Activated T-helper 17 cell treated with anti-CD3 and anti-CD28 coated beads, Interleukin-2, amount 50 U/mL, for 72 hours (primary cell): Measurements from ENCODE around the gene N4BP2. TPM values are rescaled to one million over a fixed set of nuclear protein-coding genes. Genes with fewer than 3 reads are reported as not detected.

Experiments
- ATAC-seq: fragments of 150-1000 bp; cut with Tn5 transposase; replicated peaks from 2 replicates; pipeline ENCODE4 v1.10.0; 2021; ENCODE audit warnings: mild to moderate bottlenecking, moderate library complexity
- H3K27ac Mint-ChIP-seq: one replicate; pipeline ENCODE4 v1.8.0; 2022; ENCODE audit warnings: mixed read lengths
- H3K27me3 Mint-ChIP-seq: one replicate; pipeline ENCODE4 v1.8.0; 2022; ENCODE audit warnings: mixed read lengths
- H3K36me3 Mint-ChIP-seq: one replicate; pipeline ENCODE4 v1.8.0; 2022; ENCODE audit warnings: low read depth, mild to moderate bottlenecking, mixed read lengths
- H3K4me1 Mint-ChIP-seq: one replicate; pipeline ENCODE4 v1.8.0; 2022; ENCODE audit warnings: mixed read lengths
- H3K4me3 Mint-ChIP-seq: one replicate; pipeline ENCODE4 v1.8.0; 2022; ENCODE audit warnings: mild to moderate bottlenecking, mixed read lengths
- H3K9me3 Mint-ChIP-seq: one replicate; pipeline ENCODE4 v1.8.0; 2022; ENCODE audit warnings: mixed read lengths
- total RNA-seq, 2 donors: library from RNA; stranded (reverse); gene quantifications; one replicate each; pipeline ENCODE4 v1.2.3, GENCODE V29; 2022

Gene N4BP2
- total RNA-seq, 2 donors from 2014 or later: 11.8 to 17.6 TPM

GRCh38 chr4:40152637-40153036 lies 96.0 kb downstream of the N4BP2 start:
- Mint-ChIP-seq H3K27me3 (no peaks in the 10 kb centered on the region), H3K36me3 (peaks cover 23% of the 10 kb centered on the region), H3K4me3 (peak overlapping the region; percentile 33), H3K4me1 (peaks cover 12% of the 10 kb centered on the region), H3K9me3 (peaks cover 7% of the 10 kb centered on the region), H3K27ac (peak overlapping the region; percentile 15)
- ATAC-seq: no peak

DNA sequence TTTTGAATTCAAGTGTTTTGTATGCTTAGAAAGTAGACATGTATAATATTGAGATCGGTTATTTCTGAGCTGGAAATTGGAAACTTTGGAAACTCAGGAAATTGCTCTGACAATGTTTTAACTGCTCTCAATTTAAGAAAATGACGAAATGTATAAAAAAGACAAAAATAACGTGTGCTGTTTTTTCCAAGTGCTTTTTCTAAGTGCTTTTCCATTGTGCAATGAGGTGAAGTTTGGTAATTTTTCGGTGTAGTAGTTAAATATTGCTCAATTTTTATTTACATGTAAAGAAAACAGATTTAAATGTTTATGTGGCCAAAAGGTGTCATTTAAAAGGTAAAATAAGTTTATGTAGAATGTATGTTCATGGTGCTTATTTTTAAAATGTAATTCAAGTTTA lies 100.8 kb downstream of the N4BP2 start:
- Mint-ChIP-seq H3K27ac (no peak overlapping the region), H3K9me3 (no peaks in the 10 kb centered on the region), H3K4me3 (no peak overlapping the region), H3K36me3 (peaks cover 18% of the 10 kb centered on the region), H3K4me1 (no peaks in the 10 kb centered on the region), H3K27me3 (no peaks in the 10 kb centered on the region)
- ATAC-seq: no peak

DNA sequence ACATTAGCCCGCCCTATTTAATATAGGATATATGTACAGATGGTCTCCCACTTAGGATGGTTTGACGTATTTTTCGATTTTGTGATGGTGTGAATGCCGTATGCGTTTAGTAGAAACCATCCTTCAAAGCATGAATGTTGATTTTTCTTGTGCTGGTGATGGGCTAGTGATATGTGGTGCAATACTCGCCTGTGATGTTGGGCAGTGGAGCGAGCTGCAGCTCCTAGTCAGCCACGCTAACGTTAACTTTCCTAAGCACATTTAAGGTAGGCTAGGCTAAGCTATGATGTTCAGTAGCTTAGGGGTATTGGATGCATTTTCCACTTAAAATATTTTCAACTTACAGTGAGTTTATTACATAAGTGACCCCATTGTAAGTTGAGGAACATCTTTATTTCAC lies 103.6 kb downstream of the N4BP2 start:
- Mint-ChIP-seq H3K36me3 (peaks cover 12% of the 10 kb centered on the region), H3K4me3 (no peak overlapping the region), H3K9me3 (no peaks in the 10 kb centered on the region), H3K27ac (no peak overlapping the region), H3K4me1 (no peaks in the 10 kb centered on the region), H3K27me3 (no peaks in the 10 kb centered on the region)
- no peak for ATAC-seq

DNA sequence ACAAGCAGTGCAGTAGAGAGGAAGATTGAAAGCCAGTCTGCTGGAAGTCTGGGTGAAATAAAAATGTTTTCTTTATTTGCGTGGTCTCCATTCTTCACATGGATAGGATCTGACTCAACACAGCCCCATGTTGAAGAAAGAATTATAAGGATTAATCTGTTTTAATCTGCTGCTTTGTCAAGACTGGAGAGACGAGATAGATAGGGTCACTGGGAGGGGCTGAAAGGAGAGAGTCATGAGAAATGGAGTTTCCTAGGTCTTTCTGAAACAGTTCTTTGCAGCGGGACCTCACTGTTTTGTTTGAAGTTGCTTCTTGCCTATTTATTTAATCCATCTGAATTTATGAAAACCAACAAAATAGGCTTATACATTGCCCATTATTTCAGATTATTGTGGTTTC lies 107.8 kb downstream of the N4BP2 start:
- no peak overlapping the region for H3K4me3 Mint-ChIP-seq
- peaks cover 22% of the 10 kb centered on the region for H3K36me3 Mint-ChIP-seq
- no peaks in the 10 kb centered on the region for H3K27me3 Mint-ChIP-seq
- H3K27ac Mint-ChIP-seq: no peak overlapping the region
- H3K4me1 Mint-ChIP-seq: no peaks in the 10 kb centered on the region
- ATAC-seq: no peak
- peaks cover 3% of the 10 kb centered on the region for H3K9me3 Mint-ChIP-seq

DNA sequence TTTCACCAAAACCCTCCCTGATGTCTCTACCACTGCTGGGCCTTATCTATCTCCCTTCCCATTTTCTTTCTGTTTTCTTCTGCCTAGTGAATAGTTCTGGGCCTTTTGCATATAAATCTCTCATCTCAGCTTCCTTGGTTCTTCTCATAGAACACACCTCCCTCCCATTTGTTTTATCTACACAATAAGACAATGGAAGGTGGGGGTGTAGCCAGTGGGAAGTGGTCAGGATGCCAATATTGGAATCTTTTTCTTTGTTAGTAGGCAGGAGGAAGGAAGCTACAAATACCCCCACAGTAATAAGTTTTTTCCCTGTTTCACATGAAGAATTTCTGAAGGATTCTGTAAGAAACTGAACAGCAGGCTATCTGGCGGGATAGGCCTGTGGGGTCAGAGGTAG lies 109.3 kb downstream of the N4BP2 start:
- Mint-ChIP-seq H3K27ac (no peak overlapping the region), H3K9me3 (peaks cover 3% of the 10 kb centered on the region), H3K36me3 (peaks cover 15% of the 10 kb centered on the region), H3K4me3 (no peak overlapping the region), H3K27me3 (no peaks in the 10 kb centered on the region), H3K4me1 (no peaks in the 10 kb centered on the region)
- ATAC-seq: no peak

- Mint-ChIP-seq H3K4me1 (peaks cover 3% of the 10 kb centered on the region), H3K27ac (no peak overlapping the region), H3K36me3 (peaks cover 10% of the 10 kb centered on the region), H3K27me3 (no peaks in the 10 kb centered on the region), H3K9me3 (peaks cover 3% of the 10 kb centered on the region), H3K4me3 (no peak overlapping the region)
- ATAC-seq: no peak
Measured at GRCh38 chr4:40168070-40168469, 111.4 kb downstream of the N4BP2 start.

DNA sequence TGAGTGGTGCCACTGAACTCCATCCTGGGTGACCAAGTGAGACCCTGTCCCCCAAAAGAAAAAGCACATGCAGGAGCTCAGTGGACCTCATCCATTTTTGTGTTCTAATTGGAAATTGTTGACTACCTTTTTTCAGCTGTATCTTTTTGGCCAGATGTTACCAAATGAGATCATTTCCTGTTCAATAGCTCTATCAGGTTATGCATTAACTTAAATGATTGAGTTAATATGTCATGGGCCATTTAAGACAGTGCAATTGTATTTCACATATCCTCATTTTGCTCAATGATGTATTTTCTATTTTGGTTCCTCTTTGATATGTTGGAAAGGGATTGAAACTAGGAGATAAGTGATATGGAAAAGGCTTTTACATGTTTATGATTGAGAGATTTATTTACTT lies 113.9 kb downstream of the N4BP2 start:
- H3K27ac Mint-ChIP-seq: no peak overlapping the region
- no peak overlapping the region for H3K4me3 Mint-ChIP-seq
- H3K27me3 Mint-ChIP-seq: no peaks in the 10 kb centered on the region
- ATAC-seq: no peak
- peaks cover 9% of the 10 kb centered on the region for H3K4me1 Mint-ChIP-seq
- H3K9me3 Mint-ChIP-seq: peaks cover 3% of the 10 kb centered on the region
- H3K36me3 Mint-ChIP-seq: peaks cover 10% of the 10 kb centered on the region

DNA sequence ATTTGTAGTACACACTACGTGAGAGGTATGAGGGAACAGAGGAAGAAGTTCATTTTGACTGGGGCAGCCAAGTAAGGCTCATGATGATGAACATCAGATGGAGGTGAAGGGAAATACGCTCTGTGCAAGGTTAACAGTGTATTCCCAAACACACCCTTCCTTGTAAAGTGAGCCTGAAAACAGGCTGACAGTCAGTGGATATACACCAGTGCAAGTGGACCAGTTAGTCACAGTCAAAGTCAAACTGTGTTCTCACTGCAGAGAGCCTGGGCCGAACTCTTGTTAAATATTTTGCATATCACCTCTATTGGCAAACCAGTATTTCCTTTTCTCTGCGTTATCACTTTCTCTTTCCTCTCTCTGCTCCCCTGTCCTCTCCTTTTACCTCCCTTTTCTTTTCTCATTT lies 116.8 kb downstream of the N4BP2 start:
- peak; percentile 60 for ATAC-seq
- Mint-ChIP-seq H3K4me3 (peak overlapping the region; percentile 10), H3K4me1 (peaks cover 9% of the 10 kb centered on the region), H3K9me3 (no peaks in the 10 kb centered on the region), H3K36me3 (no peaks in the 10 kb centered on the region), H3K27ac (peak overlapping the region; percentile 12), H3K27me3 (no peaks in the 10 kb centered on the region)

GRCh38 chr4:40176602-40177001 lies 120.0 kb downstream of the N4BP2 start:
- no peak overlapping the region for H3K4me3 Mint-ChIP-seq
- H3K4me1 Mint-ChIP-seq: peaks cover 14% of the 10 kb centered on the region
- no peaks in the 10 kb centered on the region for H3K27me3 Mint-ChIP-seq
- H3K27ac Mint-ChIP-seq: no peak overlapping the region
- H3K36me3 Mint-ChIP-seq: no peaks in the 10 kb centered on the region
- peaks cover 4% of the 10 kb centered on the region for H3K9me3 Mint-ChIP-seq
- no peak for ATAC-seq

DNA sequence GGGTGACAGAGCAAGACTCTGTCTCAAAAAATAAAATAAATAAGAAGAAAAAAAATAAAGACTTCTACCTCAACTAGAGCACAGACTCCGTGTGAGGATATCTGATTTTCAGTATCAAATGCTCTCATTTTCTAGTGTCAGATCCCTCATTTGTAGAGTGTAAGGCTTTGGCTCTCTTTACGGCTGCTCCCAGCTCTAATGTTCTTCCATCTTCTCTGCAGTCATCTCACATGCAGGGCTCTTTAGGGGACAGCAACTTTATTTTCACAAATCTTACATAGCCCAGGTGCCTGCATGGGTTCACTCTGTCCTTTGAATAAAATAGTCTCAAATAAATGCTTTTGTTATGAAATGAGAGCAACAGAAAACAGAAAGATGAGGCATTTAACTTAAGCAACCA lies 120.9 kb downstream of the N4BP2 start:
- peaks cover 14% of the 10 kb centered on the region for H3K4me1 Mint-ChIP-seq
- H3K36me3 Mint-ChIP-seq: no peaks in the 10 kb centered on the region
- no peak for ATAC-seq
- no peak overlapping the region for H3K27ac Mint-ChIP-seq
- H3K27me3 Mint-ChIP-seq: no peaks in the 10 kb centered on the region
- H3K4me3 Mint-ChIP-seq: no peak overlapping the region
- H3K9me3 Mint-ChIP-seq: peaks cover 4% of the 10 kb centered on the region

GRCh38 chr4:40178672-40179071 lies 122.0 kb downstream of the N4BP2 start:
- Mint-ChIP-seq H3K27me3 (no peaks in the 10 kb centered on the region), H3K9me3 (peaks cover 4% of the 10 kb centered on the region), H3K4me1 (peaks cover 7% of the 10 kb centered on the region), H3K4me3 (no peak overlapping the region), H3K27ac (no peak overlapping the region), H3K36me3 (no peaks in the 10 kb centered on the region)
- no peak for ATAC-seq

DNA sequence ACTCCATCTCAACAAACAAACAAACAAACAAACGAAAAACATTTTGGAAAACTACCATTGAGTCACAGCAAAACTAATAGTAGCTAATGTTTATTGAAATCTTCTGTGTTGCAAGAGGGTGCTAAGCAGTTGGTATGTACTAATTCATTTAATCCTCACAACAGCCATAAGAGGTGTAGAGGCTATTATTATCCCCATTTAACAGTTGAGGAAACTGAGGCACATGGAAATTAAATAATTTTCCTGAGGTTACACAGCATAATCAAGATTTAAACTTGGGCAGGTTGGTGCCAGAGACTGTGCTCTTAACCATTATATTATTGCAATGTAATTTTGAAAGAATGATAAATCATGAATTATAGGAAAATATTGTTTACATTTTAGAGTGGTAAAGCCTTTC lies 122.7 kb downstream of the N4BP2 start:
- peaks cover 10% of the 10 kb centered on the region for H3K4me1 Mint-ChIP-seq
- no peaks in the 10 kb centered on the region for H3K36me3 Mint-ChIP-seq
- no peak overlapping the region for H3K27ac Mint-ChIP-seq
- no peak overlapping the region for H3K4me3 Mint-ChIP-seq
- peaks cover 4% of the 10 kb centered on the region for H3K9me3 Mint-ChIP-seq
- no peak for ATAC-seq
- H3K27me3 Mint-ChIP-seq: no peaks in the 10 kb centered on the region

- H3K4me1 Mint-ChIP-seq: peaks cover 10% of the 10 kb centered on the region
- no peaks in the 10 kb centered on the region for H3K36me3 Mint-ChIP-seq
- H3K4me3 Mint-ChIP-seq: no peak overlapping the region
- no peak overlapping the region for H3K27ac Mint-ChIP-seq
- ATAC-seq: no peak
- H3K27me3 Mint-ChIP-seq: no peaks in the 10 kb centered on the region
- peaks cover 4% of the 10 kb centered on the region for H3K9me3 Mint-ChIP-seq
Measured at GRCh38 chr4:40180356-40180755, 123.7 kb downstream of the N4BP2 start.

DNA sequence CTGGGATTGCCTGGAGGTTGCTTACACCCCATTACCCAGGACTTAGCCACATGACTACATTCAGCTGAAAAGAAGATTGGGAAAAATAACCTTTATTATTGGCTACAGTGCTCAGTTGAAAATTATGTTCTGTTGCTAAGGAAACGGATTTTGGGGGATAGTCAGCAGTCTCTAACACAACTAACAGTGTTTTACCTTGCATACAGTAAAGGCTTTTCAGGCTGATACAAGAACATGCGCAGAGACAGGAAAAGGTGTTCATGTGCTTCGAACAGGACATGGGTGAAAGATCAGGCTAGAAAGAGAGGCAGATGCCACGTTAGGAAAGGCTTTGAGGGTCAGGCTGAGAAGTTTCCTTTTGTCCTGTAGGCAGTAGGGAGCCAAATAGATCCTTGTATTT lies 125.4 kb downstream of the N4BP2 start:
- no peak for ATAC-seq
- no peaks in the 10 kb centered on the region for H3K36me3 Mint-ChIP-seq
- no peak overlapping the region for H3K27ac Mint-ChIP-seq
- peaks cover 4% of the 10 kb centered on the region for H3K9me3 Mint-ChIP-seq
- H3K4me3 Mint-ChIP-seq: no peak overlapping the region
- peaks cover 15% of the 10 kb centered on the region for H3K4me1 Mint-ChIP-seq
- no peaks in the 10 kb centered on the region for H3K27me3 Mint-ChIP-seq

DNA sequence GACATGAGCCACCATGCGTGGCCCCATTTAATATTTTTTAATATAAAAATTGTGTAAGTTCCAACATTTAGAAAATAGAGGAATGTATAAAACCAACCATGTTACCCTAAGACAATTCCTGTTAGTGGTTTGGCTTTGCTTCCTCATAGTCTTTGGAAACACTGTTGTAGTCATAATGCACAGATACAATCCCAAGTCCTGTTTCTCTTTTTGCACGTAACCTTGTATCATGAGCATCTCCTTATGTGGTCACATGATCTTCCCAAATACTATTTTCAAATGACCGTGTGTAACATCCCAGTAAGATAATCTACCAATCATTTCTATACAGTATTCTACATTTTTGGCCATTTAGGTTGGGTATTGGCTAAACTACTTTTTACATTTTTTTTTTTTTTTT lies 126.3 kb downstream of the N4BP2 start:
- Mint-ChIP-seq H3K4me3 (no peak overlapping the region), H3K4me1 (peaks cover 20% of the 10 kb centered on the region), H3K9me3 (peaks cover 7% of the 10 kb centered on the region), H3K27me3 (no peaks in the 10 kb centered on the region), H3K27ac (no peak overlapping the region), H3K36me3 (no peaks in the 10 kb centered on the region)
- ATAC-seq: no peak
